Measurements from ENCODE around the gene TMUB1. TPM values are rescaled to one million over a fixed set of nuclear protein-coding genes. Genes with fewer than 3 reads are reported as not detected.

Gene TMUB1
- total and polyA plus RNA-seq, 10 donors, result 27.1 to 73.4 (median 39.4) TPM

GRCh38 chr7:151069841-151070573, 13.3 kb downstream of the TMUB1 start:
- peaks cover 0 to 100% (median 96%) of the 10 kb centered on the region in 6 donors for H3K36me3 ChIP-seq
- no peak overlapping the region for H3K27ac ChIP-seq
- TF ChIP-seq POLR2AphosphoS5 (IDR thresholded peaks at IDR 0.05), result peak in 1 of 3 donors; percentile 20
- TF ChIP-seq, protein P1, sequence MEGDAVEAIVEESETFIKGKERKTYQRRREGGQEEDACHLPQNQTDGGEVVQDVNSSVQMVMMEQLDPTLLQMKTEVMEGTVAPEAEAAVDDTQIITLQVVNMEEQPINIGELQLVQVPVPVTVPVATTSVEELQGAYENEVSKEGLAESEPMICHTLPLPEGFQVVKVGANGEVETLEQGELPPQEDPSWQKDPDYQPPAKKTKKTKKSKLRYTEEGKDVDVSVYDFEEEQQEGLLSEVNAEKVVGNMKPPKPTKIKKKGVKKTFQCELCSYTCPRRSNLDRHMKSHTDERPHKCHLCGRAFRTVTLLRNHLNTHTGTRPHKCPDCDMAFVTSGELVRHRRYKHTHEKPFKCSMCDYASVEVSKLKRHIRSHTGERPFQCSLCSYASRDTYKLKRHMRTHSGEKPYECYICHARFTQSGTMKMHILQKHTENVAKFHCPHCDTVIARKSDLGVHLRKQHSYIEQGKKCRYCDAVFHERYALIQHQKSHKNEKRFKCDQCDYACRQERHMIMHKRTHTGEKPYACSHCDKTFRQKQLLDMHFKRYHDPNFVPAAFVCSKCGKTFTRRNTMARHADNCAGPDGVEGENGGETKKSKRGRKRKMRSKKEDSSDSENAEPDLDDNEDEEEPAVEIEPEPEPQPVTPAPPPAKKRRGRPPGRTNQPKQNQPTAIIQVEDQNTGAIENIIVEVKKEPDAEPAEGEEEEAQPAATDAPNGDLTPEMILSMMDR (IDR thresholded peaks at IDR 0.05 in 8 of 11, conservative IDR thresholded peaks at IDR 0.05 in 3 of 11), result no peak
- H3K4me1 ChIP-seq, result no peaks in the 10 kb centered on the region
- no peak for DNase-seq
- 85 to 99% (median 91%) methylated on average over 5 to 17 of the region's 17 CpGs for WGBS, 5 donors
- intact Hi-C loops (cut with DNase I; ENCODE audit: low total_unique reads), result no loop called here
- no peak overlapping the region for H3K4me3 ChIP-seq
- H3K27me3 ChIP-seq (replicated peaks in 1 of 7), result no peaks in the 10 kb centered on the region
- H3K9me3 ChIP-seq, result no peaks in the 10 kb centered on the region

- 89 to 94% (median 93%) methylated on average over 12 of the region's 12 CpGs for WGBS, 5 donors
- no peak for DNase-seq
These were observed 15.1 kb downstream of the TMUB1 start for GRCh38 chr7:151068069-151068773.

DNA sequence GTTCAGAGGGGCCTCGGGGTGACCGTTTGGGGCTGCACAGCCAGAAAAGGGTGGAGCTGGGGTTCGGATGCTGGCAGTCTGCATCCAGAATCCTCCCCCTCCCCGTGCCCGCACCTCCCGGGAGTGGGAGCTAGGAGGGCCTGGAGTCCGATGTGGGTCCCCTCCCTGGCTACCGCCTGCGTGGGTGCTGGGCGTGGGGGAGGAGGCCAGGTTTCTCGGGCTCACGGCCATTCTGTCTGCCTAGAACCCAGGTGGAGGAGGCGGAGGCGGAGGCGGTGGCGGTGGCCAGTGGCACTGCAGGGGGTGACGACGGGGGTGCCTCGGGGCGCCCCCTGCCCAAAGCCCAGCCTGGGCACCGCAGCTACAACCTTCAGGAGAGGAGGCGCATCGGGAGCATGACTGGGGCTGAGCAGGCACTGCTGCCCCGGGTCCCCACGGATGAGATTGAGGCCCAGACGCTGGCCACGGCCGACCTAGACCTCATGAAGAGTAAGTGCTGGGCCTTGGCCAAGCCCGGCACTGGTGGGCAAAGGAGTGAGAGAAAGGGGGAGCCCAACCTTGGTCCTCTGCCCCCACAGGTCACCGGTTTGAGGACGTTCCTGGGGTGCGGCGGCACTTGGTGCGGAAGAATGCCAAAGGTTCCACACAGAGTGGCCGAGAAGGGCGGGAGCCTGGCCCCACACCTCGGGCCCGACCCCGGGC, 16.9 kb downstream of the TMUB1 start:
- Histone ChIP-seq H3K27me3 (replicated peaks in 1 of 7) (no peaks in the 10 kb centered on the region), H3K36me3 (peaks cover 0 to 98% (median 73%) of the 10 kb centered on the region in 6 donors), H3K4me3 (no peak overlapping the region), H3K9me3 (no peaks in the 10 kb centered on the region), H3K27ac (no peak overlapping the region), H3K4me1 (peaks cover 0 to 22% (median 10%) of the 10 kb centered on the region in 6 donors)
- TF ChIP-seq POLR2AphosphoS5 (IDR thresholded peaks at IDR 0.05) (peak in 1 of 3 donors; percentile 11), POLR2A (IDR thresholded peaks at IDR 0.05) (no peak)
- intact Hi-C loops (cut with DNase I; ENCODE audit: low total_unique reads), result no loop called here
- DNase-seq, result no peak
- 94 to 97% (median 95%) methylated on average over 27 to 39 of the region's 39 CpGs for WGBS, 5 donors

More at GRCh38 chr7:151068069-151068773, 15.1 kb downstream of the TMUB1 start:
- H3K9me3 ChIP-seq, result no peaks in the 10 kb centered on the region
- intact Hi-C loops (cut with DNase I; ENCODE audit: low total_unique reads), result no loop called here
- H3K4me3 ChIP-seq, result no peak overlapping the region
- no peak overlapping the region for H3K27ac ChIP-seq
- no peaks in the 10 kb centered on the region for H3K27me3 ChIP-seq (replicated peaks in 1 of 7)
- peaks cover 0 to 100% (median 87%) of the 10 kb centered on the region in 6 donors for H3K36me3 ChIP-seq
- TF ChIP-seq POLR2A (IDR thresholded peaks at IDR 0.05), result no peak
- TF ChIP-seq POLR2AphosphoS5 (IDR thresholded peaks at IDR 0.05), result no peak
- TF ChIP-seq, protein P1 (IDR thresholded peaks at IDR 0.05 in 8 of 11, conservative IDR thresholded peaks at IDR 0.05 in 3 of 11), result no peak
- H3K4me1 ChIP-seq, result peaks cover 0 to 4% (median 0%) of the 10 kb centered on the region in 6 donors

GRCh38 chr7:151065516-151065915, 17.8 kb downstream of the TMUB1 start:
- H3K27me3 ChIP-seq (replicated peaks in 1 of 7), result no peaks in the 10 kb centered on the region
- DNase-seq, result no peak
- H3K27ac ChIP-seq, result no peak overlapping the region
- intact Hi-C loops (cut with DNase I; ENCODE audit: low total_unique reads), result no loop called here
- H3K4me3 ChIP-seq, result no peak overlapping the region
- peaks cover 0 to 89% (median 64%) of the 10 kb centered on the region in 6 donors for H3K36me3 ChIP-seq
- peaks cover 7 to 31% (median 19%) of the 10 kb centered on the region in 6 donors for H3K4me1 ChIP-seq
- H3K9me3 ChIP-seq, result no peaks in the 10 kb centered on the region
- no peak for TF ChIP-seq POLR2A (IDR thresholded peaks at IDR 0.05)
- TF ChIP-seq POLR2AphosphoS5 (IDR thresholded peaks at IDR 0.05), result no peak
- TF ChIP-seq, protein P1 (IDR thresholded peaks at IDR 0.05 in 8 of 11, conservative IDR thresholded peaks at IDR 0.05 in 3 of 11), result no peak
- WGBS, 5 donors, result 84 to 97% (median 91%) methylated on average over 14 of the region's 14 CpGs

All from spleen (tissue), 11 donors.